NOMO-1 (cell line): Measurements from ENCODE around the gene DGCR6.
"Not testable (repeated sequence)": the region's sequence is repeated elsewhere in the genome, so short reads cannot be mapped to it uniquely, and the experiment has no call there.

Experiments
- DNase-seq, 2 experiments: peaks; one replicate each; lab custom pipeline; 2025; ENCODE audit not compliant: unreplicated experiment in 2 of 2; lab: John Stamatoyannopoulos, UW

DGCR6 gene

DNA sequence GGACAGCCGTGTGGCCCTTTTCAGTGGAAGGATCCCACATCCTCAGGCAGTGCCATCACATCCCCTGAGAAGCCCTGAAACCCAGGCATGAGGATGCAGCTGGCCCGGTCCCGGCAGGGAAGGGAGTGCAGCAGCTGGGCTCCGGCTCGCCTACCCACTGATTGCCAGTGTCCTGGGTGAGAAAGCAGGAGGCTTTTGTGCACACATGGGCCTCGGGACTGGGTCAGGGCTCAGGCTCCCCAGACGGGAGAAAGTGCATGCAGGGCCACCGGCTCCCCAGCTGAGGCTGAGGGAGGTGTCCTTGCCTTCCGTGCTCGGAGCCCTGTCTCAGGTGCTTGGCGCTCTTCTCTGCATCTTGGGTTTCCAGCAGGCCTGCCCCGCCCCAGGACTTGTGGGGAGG is 53.6 kb downstream of the DGCR6 start:
- DNase-seq, result not testable (repeated sequence)

- DNase-seq, result not testable (repeated sequence)
These were observed 54.2 kb downstream of the DGCR6 start for GRCh38 chr22:18960166-18960820.

DNA sequence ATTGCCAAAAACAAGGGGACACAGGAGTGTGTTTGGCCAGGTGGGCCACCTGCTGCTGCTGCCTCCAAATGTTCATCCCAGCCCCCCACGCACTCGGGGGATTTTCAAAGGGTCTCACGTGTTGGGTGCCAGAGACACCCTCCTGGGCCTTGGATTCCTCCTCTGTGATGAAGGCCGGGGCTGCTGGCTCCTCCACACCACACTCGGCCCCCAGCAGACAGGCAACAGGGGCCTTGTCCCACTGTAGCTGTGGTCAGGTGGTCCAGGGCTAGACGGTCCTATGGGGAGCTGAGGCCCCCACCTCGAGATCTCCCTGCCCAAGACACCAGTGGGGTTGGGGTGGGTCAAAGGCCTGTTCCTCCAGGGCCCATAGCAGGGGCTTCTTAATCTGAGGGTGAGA is 55.1 kb downstream of the DGCR6 start:
- not testable (repeated sequence) for DNase-seq
